Endothelial cell of umbilical vein (primary cell): ENCODE data around the gene NUP62. TPM values are rescaled to one million over a fixed set of nuclear protein-coding genes. Genes with fewer than 3 reads are reported as not detected.

Experiments used
- BruUV-seq: library from RNA; stranded (reverse); fragments of 400-500 nt; replicated peaks from 2 replicates; lab custom pipeline; 2021; lab: Mats Ljungman, UMichigan
- CTCF ChIA-PET: fragments of 300-600, 350-600 bp; sonication (Branson Sonifier 250); formaldehyde crosslinking; loops from one replicate; lab custom pipeline; 2021; ENCODE audit warnings: antibody characterized with exemption, inconsistent platforms; lab: Charles Lee
- POLR2A ChIA-PET: fragments of 300-600, 350-600 bp; sonication (Branson Sonifier 250); formaldehyde crosslinking; loops from one replicate; lab custom pipeline; 2021; ENCODE audit warnings: antibody characterized with exemption, inconsistent platforms; lab: Charles Lee
- DNase-seq: peaks from one replicate; pipeline ENCODE4 v3.0.0-alpha.2; 2011; ENCODE audit warnings: low read depth, low spot score
- FAIRE-seq: peaks from 2 replicates; lab custom pipeline; 2011; peaks lifted over from hg19 to GRCh38; lab: Jason Lieb, UNC
- H2AFZ ChIP-seq: 2 replicates; pipeline ENCODE4 v1.6.0; 2012; ENCODE audit warnings: low read depth, low read length, control low read depth, inconsistent platforms
- H3K27ac ChIP-seq: 2 replicates; pipeline ENCODE4 v1.5.1; 2011; ENCODE audit warnings: low read depth, mild to moderate bottlenecking, control low read depth, low read length, moderate library complexity; ENCODE audit not compliant: insufficient read depth
- H3K27me3 ChIP-seq, 2 experiments: 2 replicates each; pipeline versions ENCODE4 v1.6.0 to v1.6.1; 2011; ENCODE audit warnings: low read length in 2 of 2, mixed read lengths in 1 of 2; ENCODE audit not compliant: control insufficient read depth in 2 of 2, insufficient read depth in 2 of 2
- H3K36me3 ChIP-seq, 2 experiments: 2 replicates in 1 of 2; 3 replicates in 1 of 2; pipeline ENCODE4 v1.5.1; 2011; ENCODE audit warnings: low read length in 2 of 2, mild to moderate bottlenecking in 1 of 2, moderate library complexity in 1 of 2; ENCODE audit not compliant: control insufficient read depth in 2 of 2, insufficient read depth in 2 of 2; ENCODE audit errors: extremely low read depth in 1 of 2
- H3K4me1 ChIP-seq: 3 replicates; pipeline ENCODE4 v1.5.1; 2011; ENCODE audit warnings: mild to moderate bottlenecking, low read length; ENCODE audit not compliant: control insufficient read depth, insufficient read depth; ENCODE audit errors: extremely low read depth
- H3K4me2 ChIP-seq: 2 replicates; pipeline ENCODE4 v1.6.1; 2011; ENCODE audit warnings: low read length, control low read depth, mixed read lengths; ENCODE audit not compliant: insufficient read depth
- H3K4me3 ChIP-seq, 3 experiments: fragments of 200-600 bp in 1 of 3; sonication (generic), shearing (Covaris generic) in 1 of 3; replicated peaks in 1 of 3; 2 replicates each; pipeline ENCODE4 v1.5.1; 2011 to 2016; ENCODE audit warnings: control low read depth in 3 of 3, low read length in 3 of 3, mild to moderate bottlenecking in 2 of 3, inconsistent platforms in 1 of 3, low read depth in 1 of 3, moderate library complexity in 1 of 3; ENCODE audit not compliant: insufficient read depth in 1 of 3
- H3K79me2 ChIP-seq: 2 replicates; pipeline ENCODE4 v1.6.0; 2012; ENCODE audit warnings: low read length, inconsistent platforms; ENCODE audit not compliant: control insufficient read depth, insufficient read depth
- H3K9ac ChIP-seq: replicated peaks from 2 replicates; pipeline ENCODE3; 2011; ENCODE audit warnings: low read length, control low read depth; ENCODE audit not compliant: insufficient read depth; ENCODE audit errors: extremely low read depth
- H3K9me1 ChIP-seq: replicated peaks from 3 replicates; pipeline ENCODE4 v1.6.0; 2011; ENCODE audit warnings: mild to moderate bottlenecking, low read length; ENCODE audit not compliant: control insufficient read depth, insufficient read depth; ENCODE audit errors: extremely low read depth
- H3K9me3 ChIP-seq: replicated peaks from 2 replicates; pipeline ENCODE4 v1.5.1; 2012; ENCODE audit warnings: low read length, inconsistent platforms; ENCODE audit not compliant: control insufficient read depth, insufficient read depth
- H4K20me1 ChIP-seq: replicated peaks from 2 replicates; pipeline ENCODE3; 2011; ENCODE audit warnings: mild to moderate bottlenecking, low read length; ENCODE audit not compliant: control insufficient read depth, insufficient read depth; ENCODE audit errors: extremely low read depth
- EZH2 ChIP-seq: IDR thresholded peaks from 2 replicates; pipeline ENCODE4 v1.6.1; 2012; ENCODE audit warnings: borderline replicate concordance, low read depth, mild to moderate bottlenecking, moderate library complexity, low read length, inconsistent platforms; ENCODE audit not compliant: severe bottlenecking
- FOS ChIP-seq: IDR thresholded peaks from 2 replicates; pipeline ENCODE4 v1.6.1; 2011; ENCODE audit warnings: mild to moderate bottlenecking, low read length, moderate library complexity, borderline replicate concordance; ENCODE audit not compliant: insufficient read depth
- GATA2 ChIP-seq: IDR thresholded peaks from 2 replicates; pipeline ENCODE4 v1.7.0; 2011; ENCODE audit warnings: low read depth, mild to moderate bottlenecking, moderate library complexity, mixed read lengths, low read length; ENCODE audit not compliant: insufficient read length, insufficient read depth
- JUN ChIP-seq: IDR thresholded peaks from 2 replicates; pipeline ENCODE4 v1.6.1; 2011; ENCODE audit warnings: borderline replicate concordance, low read depth; ENCODE audit not compliant: insufficient read length, insufficient read depth
- MAX ChIP-seq: IDR thresholded peaks from 2 replicates; pipeline ENCODE4 v1.6.1; 2011; ENCODE audit not compliant: insufficient read depth, insufficient read length
- MYC ChIP-seq: IDR thresholded peaks from one replicate; pipeline ENCODE4 v1.6.1; 2011; ENCODE audit warnings: mild to moderate bottlenecking, low read depth, low read length
- POLR2A ChIP-seq: IDR thresholded peaks from 2 replicates; pipeline ENCODE4 v1.6.1; 2012; ENCODE audit warnings: low read depth, mild to moderate bottlenecking, control low read depth, low read length
- POLR2AphosphoS5 ChIP-seq: IDR thresholded peaks from 2 replicates; pipeline ENCODE4 v1.6.1; 2012; ENCODE audit warnings: low read depth, mild to moderate bottlenecking, control low read depth, low read length, moderate library complexity; ENCODE audit not compliant: insufficient read depth
- dilution Hi-C: fragments of 300-500 bp; cut with MboI; formaldehyde crosslinking; loops from one replicate; pipeline ENCODE4 v1.15.0; 2019; ENCODE audit warnings: low sequenced_read_pairs; ENCODE audit not compliant: extremely low pct_ligation_motif_present
- intact Hi-C: fragments of 100-400 bp; cut with micrococcal nuclease; formaldehyde crosslinking; loops from one replicate; pipeline ENCODE4 v1.10.0; 2022
- polyA plus RNA-seq, 4 experiments: library from polyadenylated mRNA; depleted of rRNA in 3 of 4; stranded (reverse) in 3 of 4; unstranded in 1 of 4; fragments of >200 nt; gene quantifications; 2 replicates each; pipeline versions ENCODE4 v1.2.1 to v1.2.3, GENCODE V29; 2011 to 2012; ENCODE audit warnings: missing spikeins in 1 of 4
- total RNA-seq: library from RNA; stranded (reverse); gene quantifications from 2 replicates; pipeline ENCODE4 v1.2.3, GENCODE V29; 2021
- TF ChIP-seq, protein P1 (sequence below), 2 donors: IDR thresholded peaks; 1 replicate in 1 of 2; 2 replicates in 1 of 2; pipeline ENCODE4 v1.5.1; 2011; ENCODE audit warnings: low read length in 2 of 2, mild to moderate bottlenecking in 2 of 2, moderate library complexity in 2 of 2, control low read depth in 1 of 2, inconsistent platforms in 1 of 2, low read depth in 1 of 2; ENCODE audit not compliant: insufficient read depth in 1 of 2; ENCODE audit errors: extremely low read depth in 1 of 2

NUP62 gene
- total and polyA plus RNA-seq, 2 donors (not counting 3 experiments of a cell fraction or from before 2014, with no cell fraction given): 32.0 to 93.7 TPM

- TF ChIP-seq JUN: no peak
- H3K36me3 ChIP-seq: peaks cover 0 to 9% of the 10 kb centered on the region in 2 experiments
- no peaks in the 10 kb centered on the region for H3K9me3 ChIP-seq
- intact Hi-C loops (no loop called here), dilution Hi-C loops (no loop called here)
- H3K27ac ChIP-seq: no peak overlapping the region
- peaks cover 22% of the 10 kb centered on the region for H3K4me1 ChIP-seq
- no peaks in the 10 kb centered on the region for H4K20me1 ChIP-seq
- no peak overlapping the region for H2AFZ ChIP-seq
- H3K9ac ChIP-seq: no peak overlapping the region
- FAIRE-seq: no peak
- H3K4me3 ChIP-seq: no peak overlapping the region
- DNase-seq: no peak
- no peak overlapping the region for H3K4me2 ChIP-seq
- ChIA-PET POLR2A (no interaction called here), CTCF (no interaction called here)
- peaks cover 18% of the 10 kb centered on the region for H3K79me2 ChIP-seq
- H3K27me3 ChIP-seq: no peaks in the 10 kb centered on the region
- H3K9me1 ChIP-seq: no peaks in the 10 kb centered on the region
- BruUV-seq: no TSS peak
Measured at GRCh38 chr19:49873834-49874233, 55.5 kb downstream of the NUP62 start.

GRCh38 chr19:49873129-49873521 lies 56.2 kb downstream of the NUP62 start:
- intact Hi-C loops (no loop called here), dilution Hi-C loops (no loop called here)
- ChIA-PET CTCF (no interaction called here), POLR2A (no interaction called here)
- DNase-seq: no peak
- Histone ChIP-seq H3K36me3 (peaks cover 0 to 9% of the 10 kb centered on the region in 2 experiments), H3K4me3 (no peak overlapping the region), H3K79me2 (peaks cover 18% of the 10 kb centered on the region), H3K4me2 (no peak overlapping the region), H3K27ac (no peak overlapping the region), H4K20me1 (no peaks in the 10 kb centered on the region), H2AFZ (no peak overlapping the region), H3K9ac (no peak overlapping the region), H3K4me1 (peaks cover 18% of the 10 kb centered on the region), H3K27me3 (no peaks in the 10 kb centered on the region), H3K9me3 (no peaks in the 10 kb centered on the region), H3K9me1 (no peaks in the 10 kb centered on the region)
- no TSS peak for BruUV-seq
- TF ChIP-seq, protein P1, sequence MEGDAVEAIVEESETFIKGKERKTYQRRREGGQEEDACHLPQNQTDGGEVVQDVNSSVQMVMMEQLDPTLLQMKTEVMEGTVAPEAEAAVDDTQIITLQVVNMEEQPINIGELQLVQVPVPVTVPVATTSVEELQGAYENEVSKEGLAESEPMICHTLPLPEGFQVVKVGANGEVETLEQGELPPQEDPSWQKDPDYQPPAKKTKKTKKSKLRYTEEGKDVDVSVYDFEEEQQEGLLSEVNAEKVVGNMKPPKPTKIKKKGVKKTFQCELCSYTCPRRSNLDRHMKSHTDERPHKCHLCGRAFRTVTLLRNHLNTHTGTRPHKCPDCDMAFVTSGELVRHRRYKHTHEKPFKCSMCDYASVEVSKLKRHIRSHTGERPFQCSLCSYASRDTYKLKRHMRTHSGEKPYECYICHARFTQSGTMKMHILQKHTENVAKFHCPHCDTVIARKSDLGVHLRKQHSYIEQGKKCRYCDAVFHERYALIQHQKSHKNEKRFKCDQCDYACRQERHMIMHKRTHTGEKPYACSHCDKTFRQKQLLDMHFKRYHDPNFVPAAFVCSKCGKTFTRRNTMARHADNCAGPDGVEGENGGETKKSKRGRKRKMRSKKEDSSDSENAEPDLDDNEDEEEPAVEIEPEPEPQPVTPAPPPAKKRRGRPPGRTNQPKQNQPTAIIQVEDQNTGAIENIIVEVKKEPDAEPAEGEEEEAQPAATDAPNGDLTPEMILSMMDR (IDR thresholded peaks at IDR 0.05; ENCODE audit: extremely low read depth in 1 of 2, insufficient read depth in 1 of 2, low read depth in 1 of 2, low read length in 2 of 2): no peak
- TF ChIP-seq MYC (no peak), POLR2AphosphoS5 (no peak), POLR2A (no peak), EZH2 (no peak), GATA2 (no peak), JUN (no peak), FOS (no peak), MAX (no peak)
- FAIRE-seq: no peak
